Fibroblast of the aortic adventitia (primary cell): ENCODE results near the gene KRR1. TPM values are rescaled to one million over a fixed set of nuclear protein-coding genes. Genes with fewer than 3 reads are reported as not detected.
"Not testable (repeated sequence)": the region's sequence is repeated elsewhere in the genome, so short reads cannot be mapped to it uniquely, and the experiment has no call there.

Experiments
- DNase-seq: peaks from one replicate; pipeline ENCODE4 v3.0.0-alpha.2; 2010; ENCODE audit warnings: low read depth
- H3K4me3 ChIP-seq: 2 replicates; pipeline ENCODE4 v1.5.1; 2011; ENCODE audit warnings: low read depth, mild to moderate bottlenecking, control low read depth, low read length, moderate library complexity
- CTCF ChIP-seq: IDR thresholded peaks from 2 replicates; pipeline ENCODE4 v1.5.1; 2011; ENCODE audit warnings: mild to moderate bottlenecking, low read length, control low read depth, inconsistent platforms; ENCODE audit not compliant: insufficient read depth
- total RNA-seq: library from RNA; depleted of rRNA; stranded (reverse); fragments of >200 nt; gene quantifications from 2 replicates; pipeline ENCODE4 v1.2.3, GENCODE V29; 2012; ENCODE audit warnings: low replicate concordance

The KRR1 gene
- total RNA-seq, 1 donor, result 71.4 TPM

- no peak overlapping the region for H3K4me3 ChIP-seq
- DNase-seq, result no peak
- no peak for TF ChIP-seq CTCF
These were observed 39.2 kb downstream of the KRR1 start for GRCh38 chr12:75471902-75472890.

GRCh38 chr12:75460204-75460603 is 51.2 kb downstream of the KRR1 start:
- no peak for TF ChIP-seq CTCF
- no peak overlapping the region for H3K4me3 ChIP-seq
- no peak for DNase-seq

GRCh38 chr12:75459755-75460154 is 51.7 kb downstream of the KRR1 start:
- TF ChIP-seq CTCF, result no peak
- H3K4me3 ChIP-seq, result no peak overlapping the region
- DNase-seq, result no peak

- DNase-seq, result not testable (repeated sequence)
These were observed 53.5 kb downstream of the KRR1 start for GRCh38 chr12:75457866-75458265.

GRCh38 chr12:75457191-75457590 is 54.2 kb downstream of the KRR1 start:
- no peak overlapping the region for H3K4me3 ChIP-seq
- no peak for DNase-seq
- TF ChIP-seq CTCF, result no peak

More at GRCh38 chr12:75457866-75458265, 53.5 kb downstream of the KRR1 start:
- not testable (repeated sequence) for H3K4me3 ChIP-seq

- DNase-seq, result no peak
- H3K4me3 ChIP-seq, result no peak overlapping the region
- no peak for TF ChIP-seq CTCF
These were observed 55.6 kb downstream of the KRR1 start for GRCh38 chr12:75455839-75456238.

- DNase-seq, result peak; percentile 52
- no peak for TF ChIP-seq CTCF
- H3K4me3 ChIP-seq, result no peak overlapping the region
These were observed 58.6 kb downstream of the KRR1 start for GRCh38 chr12:75452675-75453330.
